ENCODE measurements around the gene XYLT1. TPM values are rescaled to one million over a fixed set of nuclear protein-coding genes. Genes with fewer than 3 reads are reported as not detected.

XYLT1 gene
- total RNA-seq, 1 donor from 2014 or later = under 0.01 TPM

- FAIRE-seq (no peak), DNase-seq (ENCODE audit: low read depth) (no peak)
- peak overlapping the region; percentile 21 for H3K4me3 ChIP-seq (ENCODE audit: low read depth, low read length)
- no peaks in the 10 kb centered on the region for H3K36me3 ChIP-seq (ENCODE audit: control insufficient read depth, insufficient read depth, low read length)
- no peak for TF ChIP-seq CTCF (IDR thresholded peaks at IDR 0.05; ENCODE audit: insufficient read depth, low read length, severe bottlenecking)
- peaks cover 17% of the 10 kb centered on the region for H3K27me3 ChIP-seq (ENCODE audit: control insufficient read depth, insufficient read depth, low read length)
Measured at GRCh38 chr16:17470182-17470907, 415 bp downstream of the XYLT1 start.

GRCh38 chr16:17469741-17470181 is 999 bp downstream of the XYLT1 start:
- H3K4me3 ChIP-seq (ENCODE audit: low read depth, low read length) = no peak overlapping the region
- no peak for TF ChIP-seq CTCF (IDR thresholded peaks at IDR 0.05; ENCODE audit: insufficient read depth, low read length, severe bottlenecking)
- no peak for FAIRE-seq
- no peaks in the 10 kb centered on the region for H3K36me3 ChIP-seq (ENCODE audit: control insufficient read depth, insufficient read depth, low read length)
- peaks cover 17% of the 10 kb centered on the region for H3K27me3 ChIP-seq (ENCODE audit: control insufficient read depth, insufficient read depth, low read length)
- no peak for DNase-seq (ENCODE audit: low read depth)

GRCh38 chr16:17469011-17469740 is 1.6 kb downstream of the XYLT1 start:
- DNase-seq (ENCODE audit: low read depth) = no peak
- Histone ChIP-seq H3K36me3 (ENCODE audit: control insufficient read depth, insufficient read depth, low read length) (no peaks in the 10 kb centered on the region), H3K27me3 (ENCODE audit: control insufficient read depth, insufficient read depth, low read length) (peaks cover 17% of the 10 kb centered on the region), H3K4me3 (ENCODE audit: low read depth, low read length) (no peak overlapping the region)
- FAIRE-seq = no peak
- no peak for TF ChIP-seq CTCF (IDR thresholded peaks at IDR 0.05; ENCODE audit: insufficient read depth, low read length, severe bottlenecking)

GRCh38 chr16:17468611-17469010 is 2.1 kb downstream of the XYLT1 start:
- no peak for DNase-seq (ENCODE audit: low read depth)
- Histone ChIP-seq H3K27me3 (ENCODE audit: control insufficient read depth, insufficient read depth, low read length) (peaks cover 17% of the 10 kb centered on the region), H3K4me3 (ENCODE audit: low read depth, low read length) (no peak overlapping the region), H3K36me3 (ENCODE audit: control insufficient read depth, insufficient read depth, low read length) (no peaks in the 10 kb centered on the region)
- FAIRE-seq = no peak
- no peak for TF ChIP-seq CTCF (IDR thresholded peaks at IDR 0.05; ENCODE audit: insufficient read depth, low read length, severe bottlenecking)

- DNase-seq (ENCODE audit: low read depth) (no peak), FAIRE-seq (no peak)
- peak; percentile 10 for TF ChIP-seq CTCF (IDR thresholded peaks at IDR 0.05; ENCODE audit: insufficient read depth, low read length, severe bottlenecking)
- H3K27me3 ChIP-seq (ENCODE audit: control insufficient read depth, insufficient read depth, low read length) = peaks cover 17% of the 10 kb centered on the region
- H3K36me3 ChIP-seq (ENCODE audit: control insufficient read depth, insufficient read depth, low read length) = no peaks in the 10 kb centered on the region
- H3K4me3 ChIP-seq (ENCODE audit: low read depth, low read length) = no peak overlapping the region
Measured at GRCh38 chr16:17467923-17468540, 2.7 kb downstream of the XYLT1 start.

Data from bronchial epithelial cell (primary cell).